ENCODE measurements around the gene CDH23.

DNA sequence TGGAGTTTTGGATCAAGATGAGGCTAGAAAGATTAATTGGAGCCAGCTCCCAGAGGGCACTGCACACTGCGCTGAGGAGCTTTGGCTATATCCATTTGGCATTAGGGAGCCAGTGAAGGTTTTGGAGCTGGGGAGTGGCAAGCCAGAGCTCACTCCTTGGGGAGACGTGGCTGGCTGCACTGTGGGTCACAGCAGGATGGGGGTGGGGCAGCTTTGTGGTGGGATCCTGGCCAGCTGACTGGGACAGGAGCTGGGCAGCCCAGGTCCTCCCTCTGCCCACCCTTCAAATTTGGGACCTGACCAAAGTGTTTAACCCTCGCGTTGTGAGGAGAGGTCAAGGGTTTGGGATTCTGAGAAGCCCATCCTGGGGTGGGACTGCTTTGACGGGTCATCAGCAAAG, 317.9 kb downstream of the CDH23 start:
- TF ChIP-seq GATA2 (IDR thresholded peaks at IDR 0.05; ENCODE audit: low read depth, low read length) (no peak), GATA3 (IDR thresholded peaks at IDR 0.05; ENCODE audit: low read depth, low read length) (no peak)

All from SH-SY5Y (cell line).